HG02884 (cell line): ENCODE measurements around the gene ALX4.

Source experiments
- ATAC-seq: cut with Tn5 transposase; IDR thresholded peaks from one replicate; pipeline ENCODE4 v1.9.1; 2021; ENCODE audit warnings: mild to moderate bottlenecking, moderate library complexity; ENCODE audit not compliant: unreplicated experiment

Gene ALX4

GRCh38 chr11:44309478-44310205 is at the start of gene ALX4:
ALX4 (minus strand) TSS chr11:44310139; CDS start chr11:44310062, 77 bp downstream.
- no peak for ATAC-seq

GRCh38 chr11:44359162-44359561 is 49.2 kb upstream of the ALX4 start:
- no peak for ATAC-seq

GRCh38 chr11:44358713-44359112 is 48.8 kb upstream of the ALX4 start:
- ATAC-seq, result no peak

- ATAC-seq, result no peak
These were observed 47.8 kb upstream of the ALX4 start for GRCh38 chr11:44357711-44358110.

DNA sequence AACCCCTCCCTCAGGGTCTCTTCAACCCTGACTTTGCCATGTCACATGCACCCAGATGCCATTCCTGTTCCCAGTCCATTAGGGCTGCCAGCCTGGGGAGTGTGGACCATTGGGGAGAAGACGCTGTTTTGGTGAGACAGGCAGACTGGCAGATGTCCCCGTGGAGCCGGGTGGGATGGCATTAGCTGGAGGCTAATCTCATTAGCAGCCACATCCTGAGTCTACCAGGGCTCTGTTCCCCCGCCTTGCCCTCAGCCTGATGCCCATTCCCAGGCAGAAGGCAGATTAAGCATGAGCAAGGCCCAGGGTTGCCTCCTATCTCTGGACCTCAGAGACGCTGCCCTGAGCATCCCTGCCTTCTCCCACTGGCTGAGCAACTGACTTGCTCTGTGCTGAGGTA is 46.4 kb upstream of the ALX4 start:
- no peak for ATAC-seq

DNA sequence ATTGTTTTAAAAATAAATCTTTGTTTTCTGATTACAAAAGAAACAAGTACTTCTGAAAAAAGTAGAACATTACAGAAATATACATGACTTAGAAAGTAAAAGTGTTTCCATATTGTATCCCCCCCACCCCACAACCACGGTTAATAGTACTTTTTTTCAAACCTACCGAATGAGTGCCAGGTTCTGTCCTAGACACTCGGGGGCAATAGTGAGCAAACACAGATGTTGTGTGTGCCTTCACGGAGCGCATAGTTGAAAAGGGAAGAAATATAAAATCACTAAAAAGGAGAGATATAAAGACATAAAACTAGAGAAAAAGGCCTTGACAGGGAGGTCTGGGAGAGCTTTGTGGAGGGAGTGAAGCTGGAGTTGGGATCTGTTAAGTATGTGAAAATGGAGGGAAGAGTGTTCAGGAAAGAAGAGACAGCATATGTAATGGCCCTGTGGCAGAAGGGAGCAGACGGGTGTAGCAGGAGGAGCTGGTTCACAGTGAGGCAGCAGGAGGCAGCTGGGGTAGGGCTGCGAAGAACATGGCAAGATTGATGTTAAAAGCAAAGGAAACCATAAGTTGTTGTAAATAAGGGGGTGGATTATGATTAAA is 42.1 kb upstream of the ALX4 start:
- ATAC-seq, result no peak

GRCh38 chr11:44351006-44351660 is 41.2 kb upstream of the ALX4 start:
- ATAC-seq, result peak; percentile 93

GRCh38 chr11:44349328-44349727 is 39.4 kb upstream of the ALX4 start:
- ATAC-seq, result no peak

GRCh38 chr11:44348721-44349120 is 38.8 kb upstream of the ALX4 start:
- ATAC-seq, result no peak

DNA sequence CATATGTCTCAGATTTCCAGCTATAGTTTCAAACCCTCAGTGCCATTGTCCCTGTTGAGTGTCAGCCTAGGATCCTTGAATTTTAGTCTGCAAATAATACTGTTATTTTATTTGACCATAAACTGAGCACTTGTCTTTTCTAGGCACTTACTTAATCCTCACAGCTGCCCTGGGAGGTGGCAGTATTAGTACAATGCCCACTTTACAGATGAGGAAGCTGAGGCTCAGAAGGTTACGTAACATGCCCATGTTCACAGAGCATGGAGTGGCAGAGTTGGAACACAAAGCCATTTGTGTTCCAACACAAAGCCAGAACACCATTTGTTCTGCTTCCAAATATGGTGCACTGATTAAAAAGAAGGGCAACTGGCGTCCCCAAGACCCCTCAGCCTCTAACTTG is 38.2 kb upstream of the ALX4 start:
- no peak for ATAC-seq

- no peak for ATAC-seq
These were observed 37.6 kb upstream of the ALX4 start for GRCh38 chr11:44347538-44347937.

GRCh38 chr11:44346983-44347382 is 37.0 kb upstream of the ALX4 start:
- ATAC-seq, result no peak

GRCh38 chr11:44345781-44346180 is 35.8 kb upstream of the ALX4 start:
- ATAC-seq, result no peak

DNA sequence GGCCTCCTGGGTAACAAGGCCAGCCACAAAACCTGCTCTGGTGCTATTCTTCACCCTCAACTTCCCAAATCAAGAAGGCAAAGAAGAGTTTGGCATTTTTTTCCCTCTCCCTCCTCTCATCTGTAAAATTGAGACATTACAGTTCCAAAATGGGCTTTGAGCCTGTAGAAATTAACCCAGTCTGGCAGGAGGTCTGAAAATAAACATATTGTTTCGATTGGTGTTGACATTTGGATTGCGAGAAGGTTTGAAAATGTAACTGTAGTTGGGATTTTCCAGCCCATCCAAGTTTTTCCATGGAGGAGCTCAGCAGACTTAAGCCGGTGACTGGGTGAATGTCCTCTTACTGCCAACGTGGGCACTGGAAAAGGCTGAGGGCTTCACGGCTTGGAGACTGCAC is 35.0 kb upstream of the ALX4 start:
- no peak for ATAC-seq

DNA sequence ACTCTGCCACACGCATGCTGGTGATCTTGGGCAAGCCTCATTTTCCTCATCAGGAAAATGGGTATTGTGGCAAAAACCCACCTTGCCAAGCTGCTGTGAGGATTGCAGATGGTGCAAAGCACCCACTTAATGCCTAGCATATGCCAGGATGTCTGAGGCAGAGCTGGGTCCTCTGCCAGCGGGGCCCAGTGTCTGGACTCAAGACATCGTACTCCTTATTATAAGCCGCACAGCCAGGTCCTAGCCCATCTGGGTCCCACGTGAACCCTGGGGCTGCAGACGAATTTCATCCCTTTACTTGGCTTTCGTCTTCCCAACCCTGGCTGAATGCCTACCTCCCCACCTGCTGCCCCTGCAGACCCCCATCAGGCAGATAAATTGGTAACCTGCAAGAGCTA is 34.5 kb upstream of the ALX4 start:
- no peak for ATAC-seq

GRCh38 chr11:44343778-44344422 is 34.0 kb upstream of the ALX4 start:
- ATAC-seq, result no peak

DNA sequence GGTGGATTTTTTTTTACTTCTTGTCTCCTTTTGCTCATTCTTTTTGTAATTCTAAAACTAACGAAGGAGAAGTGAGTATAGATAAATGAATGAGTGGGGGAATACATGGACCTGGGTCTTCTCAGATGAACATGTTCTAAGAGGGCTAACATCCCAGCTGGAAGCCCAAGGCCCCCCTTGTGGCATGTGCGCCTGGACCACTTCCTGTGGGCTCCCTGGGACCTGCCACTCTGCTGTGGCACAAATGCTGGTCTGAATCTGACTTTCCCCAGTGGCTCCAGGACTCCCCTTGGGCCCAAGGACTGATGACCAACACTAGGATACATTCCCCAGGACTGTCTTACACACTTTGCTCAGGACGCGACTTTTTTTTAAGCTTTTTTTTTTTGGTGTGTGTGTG is 32.7 kb upstream of the ALX4 start:
- ATAC-seq, result no peak

DNA sequence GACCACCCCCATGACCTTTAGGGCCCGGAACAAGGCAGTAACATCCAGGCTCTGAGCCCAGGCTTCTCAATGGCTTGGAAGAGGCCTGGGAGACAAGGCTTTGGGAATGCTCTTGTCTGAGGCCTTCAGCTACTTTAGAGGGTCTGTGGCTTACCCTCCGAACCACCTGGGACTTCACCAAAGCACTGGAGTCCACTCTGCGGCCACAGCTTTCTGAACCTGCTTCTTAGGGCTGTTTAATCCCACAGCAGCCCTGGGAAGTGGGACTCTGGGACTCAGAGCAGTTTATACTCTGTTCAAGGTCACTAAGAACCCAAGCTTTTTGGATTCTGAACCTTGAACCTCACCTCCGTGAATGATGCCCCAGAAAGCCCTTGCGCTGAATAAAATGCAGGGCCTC is 30.7 kb upstream of the ALX4 start:
- no peak for ATAC-seq

DNA sequence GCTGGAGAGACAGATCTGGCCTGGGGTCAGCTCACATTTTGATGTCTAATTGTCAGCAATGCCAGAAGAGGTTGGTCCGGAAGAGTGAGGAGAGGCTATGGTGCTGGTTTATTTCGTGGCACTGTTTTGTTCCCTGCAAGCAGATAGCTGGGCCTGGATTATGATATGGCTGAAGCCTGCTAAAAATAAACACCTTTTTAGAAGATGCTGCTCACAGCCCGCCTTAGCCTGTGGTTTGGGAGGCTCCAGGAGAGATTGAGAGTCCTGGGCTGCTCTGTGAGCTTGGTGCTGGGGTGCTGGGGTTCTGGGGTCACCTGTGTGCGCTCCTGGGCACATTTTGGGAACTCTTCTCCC is 29.6 kb upstream of the ALX4 start:
- no peak for ATAC-seq

DNA sequence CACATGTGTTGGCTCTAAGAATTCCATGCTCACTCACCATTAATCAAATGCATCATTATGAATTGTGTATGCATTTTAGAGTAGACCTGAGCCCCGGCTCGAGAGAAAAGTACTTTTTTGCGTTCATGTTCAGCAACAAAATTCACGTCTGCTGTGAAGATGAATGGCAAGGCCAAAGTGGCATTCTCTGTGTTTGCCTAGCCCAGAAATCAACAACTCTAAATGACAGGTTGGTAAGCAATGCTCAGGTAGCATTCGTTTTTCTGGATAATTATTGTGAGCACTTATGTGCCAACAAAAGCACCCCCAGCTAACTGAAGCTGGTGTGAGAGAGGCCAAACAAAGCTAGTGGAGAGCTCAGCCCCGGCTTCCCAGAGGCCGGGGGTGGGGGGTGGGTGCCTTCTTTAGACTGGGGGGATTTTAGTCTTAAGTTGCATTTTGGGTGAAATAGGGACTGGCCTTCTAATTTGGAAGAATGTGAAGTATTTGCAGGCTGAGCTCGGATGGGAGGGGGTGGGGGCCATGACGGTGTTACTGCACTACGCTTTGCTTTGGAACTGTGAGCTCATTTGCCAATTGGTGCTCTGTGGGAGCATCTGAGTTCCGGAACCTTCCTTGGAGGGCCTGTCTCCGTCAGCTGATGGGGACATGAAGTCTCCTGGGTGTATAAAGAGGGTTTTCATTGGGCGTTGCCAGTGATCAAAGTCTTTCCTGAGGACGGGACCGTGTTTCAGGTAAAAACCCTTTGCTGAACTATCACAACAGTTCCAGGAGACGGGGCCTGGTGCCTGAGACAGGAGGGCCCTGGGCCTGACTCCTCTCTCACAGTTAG is 29.0 kb upstream of the ALX4 start:
- ATAC-seq, result no peak

- no peak for ATAC-seq
These were observed 28.1 kb upstream of the ALX4 start for GRCh38 chr11:44338026-44338425.
